CD4-positive, alpha-beta T cell (primary cell): ENCODE results near the gene BOD1. TPM values are rescaled to one million over a fixed set of nuclear protein-coding genes. Genes with fewer than 3 reads are reported as not detected.

ENCODE experiments used
- ATAC-seq: fragments of 200-7000 bp; cut with Tn5 transposase; one replicate; pipeline ENCODE4 v1.10.0; 2022; ENCODE audit warnings: mild to moderate bottlenecking; ENCODE audit not compliant: poor library complexity
- CTCF ChIA-PET: fragments of 350-600 bp; sonication (Branson Sonifier 250); formaldehyde crosslinking; loops from one replicate; lab custom pipeline; 2021; ENCODE audit warnings: antibody characterized with exemption, inconsistent platforms; lab: Charles Lee
- POLR2A ChIA-PET: fragments of 350-600 bp; sonication (Branson Sonifier 250); formaldehyde crosslinking; loops from one replicate; lab custom pipeline; 2021; ENCODE audit warnings: antibody characterized with exemption, inconsistent platforms; lab: Charles Lee
- DNase-seq, 14 experiments: peaks; one replicate each; pipeline ENCODE4 v3.0.0-alpha.2; 2013 to 2020; ENCODE audit warnings: mixed read lengths in 2 of 14
- H3K27ac ChIP-seq, 2 donors: one replicate each; pipeline versions ENCODE4 v1.5.1 to v1.7.0; 2013; ENCODE audit warnings: low read length in 2 of 2, low read depth in 1 of 2, mild to moderate bottlenecking in 1 of 2
- H3K27me3 ChIP-seq, 2 experiments: 1 replicate in 1 of 2; 2 replicates in 1 of 2; pipeline versions ENCODE4 v1.6.1 to v1.7.0; 2013; ENCODE audit warnings: low read length in 2 of 2, control low read depth in 1 of 2, mild to moderate bottlenecking in 1 of 2, moderate library complexity in 1 of 2; ENCODE audit not compliant: insufficient read depth in 2 of 2, control insufficient read depth in 1 of 2
- H3K36me3 ChIP-seq: one replicate; pipeline ENCODE4 v1.6.1; 2013; ENCODE audit warnings: low read length, control low read depth; ENCODE audit not compliant: insufficient read depth
- H3K4me1 ChIP-seq: one replicate; pipeline ENCODE4 v1.6.1; 2013; ENCODE audit warnings: low read length, control low read depth; ENCODE audit not compliant: insufficient read depth
- H3K4me3 ChIP-seq: one replicate; pipeline ENCODE4 v1.5.1; 2013; ENCODE audit warnings: mild to moderate bottlenecking, low read length, moderate library complexity
- H3K9me3 ChIP-seq, 2 experiments: 1 replicate in 1 of 2; 2 replicates in 1 of 2; pipeline versions ENCODE4 v1.6.1 to v1.7.0; 2013; ENCODE audit warnings: low read length in 2 of 2, mild to moderate bottlenecking in 2 of 2, control low read depth in 1 of 2, moderate library complexity in 1 of 2; ENCODE audit not compliant: control insufficient read depth in 1 of 2, insufficient read depth in 1 of 2
- H3K27ac Mint-ChIP-seq: one replicate; pipeline ENCODE4 v1.8.0; 2020; ENCODE audit warnings: mixed read lengths
- H3K27me3 Mint-ChIP-seq: one replicate; pipeline ENCODE4 v1.8.0; 2021; ENCODE audit warnings: mixed read lengths
- H3K36me3 Mint-ChIP-seq: one replicate; pipeline ENCODE4 v1.8.0; 2021; ENCODE audit warnings: low read depth, mixed read lengths
- H3K4me1 Mint-ChIP-seq: one replicate; pipeline ENCODE4 v1.8.0; 2021; ENCODE audit warnings: low read depth, mixed read lengths
- H3K4me3 Mint-ChIP-seq: one replicate; pipeline ENCODE4 v1.8.0; 2020; ENCODE audit warnings: mild to moderate bottlenecking, mixed read lengths
- H3K9me3 Mint-ChIP-seq: one replicate; pipeline ENCODE4 v1.8.0; 2020; ENCODE audit warnings: mixed read lengths
- CTCF ChIP-seq: fragments of 200-600 bp; IDR thresholded peaks from one replicate; pipeline ENCODE4 v1.8.0; 2022; ENCODE audit warnings: antibody characterized with exemption, mild to moderate bottlenecking
- intact Hi-C, 2 experiments: fragments of 100-400 bp; cut with DNase I in 1 of 2; cut with micrococcal nuclease in 1 of 2; formaldehyde crosslinking; loops; one replicate each; pipeline versions ENCODE4 v1.15.1 to v1.9.0; 2023 to 2025; cut with DNase I, micrococcal nuclease
- total RNA-seq, 174 experiments: library from RNA in 2 of 174; stranded (reverse) in 2 of 174; gene quantifications; one replicate each; pipeline ENCODE4 v1.2.3 and lab custom pipeline; 2021 to 2026

BOD1 gene
- total RNA-seq, 2 experiments from 2014 or later, result 20.6 to 20.9 TPM

GRCh38 chr5:173582216-173583111 is 34.0 kb downstream of the BOD1 start:
- no peak for DNase-seq
- Histone ChIP-seq H3K27me3 (no peaks in the 10 kb centered on the region), H3K4me3 (no peak overlapping the region), H3K36me3 (no peaks in the 10 kb centered on the region), H3K27ac (no peak overlapping the region), H3K4me1 (no peaks in the 10 kb centered on the region), H3K9me3 (peaks cover 27 to 38% of the 10 kb centered on the region in 2 experiments)
- ATAC-seq, result no peak
- ChIA-PET CTCF (no interaction called here), POLR2A (no interaction called here)
- H3K9me3 Mint-ChIP-seq, result peaks cover 13% of the 10 kb centered on the region
- H3K27me3 Mint-ChIP-seq, result peaks cover 4% of the 10 kb centered on the region
- no peak for TF ChIP-seq CTCF
- no peaks in the 10 kb centered on the region for H3K4me1 Mint-ChIP-seq
- H3K36me3 Mint-ChIP-seq, result peaks cover 26% of the 10 kb centered on the region
- H3K4me3 Mint-ChIP-seq, result no peak overlapping the region
- intact Hi-C loops, result no loop called here
- H3K27ac Mint-ChIP-seq, result no peak overlapping the region

GRCh38 chr5:173581408-173582215 is 34.8 kb downstream of the BOD1 start:
- Histone ChIP-seq H3K4me3 (no peak overlapping the region), H3K4me1 (no peaks in the 10 kb centered on the region), H3K36me3 (no peaks in the 10 kb centered on the region), H3K27me3 (no peaks in the 10 kb centered on the region), H3K9me3 (peaks cover 22 to 38% of the 10 kb centered on the region in 2 experiments), H3K27ac (no peak overlapping the region)
- Mint-ChIP-seq H3K4me3 (no peak overlapping the region), H3K4me1 (no peaks in the 10 kb centered on the region), H3K9me3 (peaks cover 12% of the 10 kb centered on the region), H3K36me3 (peaks cover 22% of the 10 kb centered on the region), H3K27me3 (peaks cover 4% of the 10 kb centered on the region), H3K27ac (no peak overlapping the region)
- ATAC-seq (no peak), DNase-seq (peak in 10 of 14 experiments; percentile 4 to 45 (median 14))
- ChIA-PET POLR2A (no interaction called here), CTCF (no interaction called here)
- TF ChIP-seq CTCF, result peak; percentile 35
- intact Hi-C loops, result no loop called here

DNA sequence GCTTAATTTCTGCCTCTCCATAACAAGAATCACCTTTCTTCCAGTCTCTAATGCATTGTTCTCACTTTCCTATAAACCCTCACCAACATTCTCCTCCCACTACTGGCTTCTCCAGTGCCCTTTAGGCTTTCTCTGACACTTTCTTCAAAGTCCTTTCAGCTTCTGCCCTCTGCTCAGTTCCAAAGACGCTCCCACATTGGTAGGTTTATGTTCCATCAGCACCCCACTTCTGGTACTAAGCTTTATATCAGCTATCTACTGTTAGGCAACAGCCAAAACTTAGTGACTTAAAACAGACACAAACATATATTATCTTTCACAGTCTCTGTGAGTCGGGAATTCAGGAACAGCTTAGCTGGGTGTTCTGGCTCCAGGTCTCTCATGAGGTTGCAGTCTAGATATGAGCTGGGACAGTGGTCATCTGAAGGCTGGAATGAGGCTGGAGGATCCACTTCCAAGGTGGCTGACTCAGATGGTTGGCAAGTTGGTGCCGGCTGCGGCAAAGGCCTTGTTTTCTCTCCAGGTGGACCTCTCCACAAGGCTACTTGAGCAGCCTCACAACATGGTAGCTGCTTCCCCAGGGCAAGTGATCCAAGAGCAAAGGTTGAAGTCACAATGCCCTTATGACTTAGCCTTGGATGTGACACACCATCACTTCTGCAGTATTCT is 37.4 kb downstream of the BOD1 start:
- Histone ChIP-seq H3K27ac (no peak overlapping the region), H3K9me3 (peaks cover 7 to 24% of the 10 kb centered on the region in 2 experiments), H3K36me3 (no peaks in the 10 kb centered on the region), H3K27me3 (no peaks in the 10 kb centered on the region), H3K4me1 (no peaks in the 10 kb centered on the region), H3K4me3 (no peak overlapping the region)
- H3K36me3 Mint-ChIP-seq, result peaks cover 9% of the 10 kb centered on the region
- no peaks in the 10 kb centered on the region for H3K4me1 Mint-ChIP-seq
- DNase-seq (no peak), ATAC-seq (no peak)
- intact Hi-C loops, result no loop called here
- POLR2A ChIA-PET, result no interaction called here
- H3K9me3 Mint-ChIP-seq, result peaks cover 7% of the 10 kb centered on the region
- CTCF ChIA-PET, result no interaction called here
- H3K27ac Mint-ChIP-seq, result no peak overlapping the region
- H3K27me3 Mint-ChIP-seq, result no peaks in the 10 kb centered on the region
- no peak overlapping the region for H3K4me3 Mint-ChIP-seq
- no peak for TF ChIP-seq CTCF
